HCT116 (cell line): ENCODE data around the gene CSNK1G2. TPM values are rescaled to one million over a fixed set of nuclear protein-coding genes. Genes with fewer than 3 reads are reported as not detected.

Experiments
- ATAC-seq: fragments of 200-7000 bp; cut with Tn5 transposase; 2 replicates; pipeline ENCODE4 v1.9.1; 2020; ENCODE audit warnings: mild to moderate bottlenecking, moderate library complexity
- BruUV-seq: library from RNA; stranded (reverse); fragments of 400-500 nt; replicated peaks from 2 replicates; lab custom pipeline; 2021; lab: Mats Ljungman, UMichigan
- CTCF ChIA-PET: fragments of 300-600 bp; sonication (Branson Sonifier 250); formaldehyde crosslinking; loops from one replicate; lab custom pipeline; 2021; ENCODE audit warnings: antibody characterized with exemption; lab: Charles Lee
- POLR2A ChIA-PET: fragments of 300-600, 350-600 bp; sonication (Branson Sonifier 250); formaldehyde crosslinking; loops from one replicate; lab custom pipeline; 2021; ENCODE audit warnings: antibody characterized with exemption; lab: Charles Lee
- RAD21 ChIA-PET, 2 experiments: fragments of 300-600 bp; sonication (Branson Sonifier 250); formaldehyde crosslinking; loops; one replicate each; lab custom pipeline; 2023; ENCODE audit warnings: low total read pairs in 2 of 2; ENCODE audit not compliant: uncharacterized antibody in 2 of 2, unreplicated experiment in 2 of 2, low non-redundant PET in 1 of 2; lab: Charles Lee
- DNase-seq: peaks from one replicate; pipeline ENCODE4 v3.0.0-alpha.2; 2010; ENCODE audit warnings: low read depth, low spot score
- H2AFZ ChIP-seq: fragments of 200-600 bp; shearing (Covaris generic), sonication (generic); 2 replicates; pipeline ENCODE4 v1.6.1; 2017; ENCODE audit warnings: low read depth, mixed run types, mixed read lengths, antibody characterized with exemption, low read length; ENCODE audit not compliant: poor library complexity, severe bottlenecking
- H3K27ac ChIP-seq: 2 replicates; pipeline ENCODE4 v1.5.1; 2012; ENCODE audit warnings: low read depth, low read length
- H3K27me3 ChIP-seq: fragments of 200-600 bp; sonication (generic); 2 replicates; pipeline ENCODE4 v1.6.1; 2016; ENCODE audit warnings: mixed run types, low read length, mixed read lengths; ENCODE audit not compliant: insufficient read depth
- H3K36me3 ChIP-seq, 2 experiments: fragments of 200-500 bp in 1 of 2; fragments of 200-600 bp in 1 of 2; sonication (Bioruptor generic) in 1 of 2; sonication (generic) in 1 of 2; 2 replicates each; pipeline versions ENCODE4 v1.5.1 to v1.6.1; 2014 to 2016; ENCODE audit warnings: low read length in 2 of 2, inconsistent platforms in 1 of 2, mixed read lengths in 1 of 2, mixed run types in 1 of 2; ENCODE audit not compliant: insufficient read depth in 2 of 2, control insufficient read depth in 1 of 2
- H3K4me1 ChIP-seq, 2 experiments: fragments of 200-600 bp in 1 of 2; sonication (generic) in 1 of 2; 2 replicates each; pipeline versions ENCODE4 v1.5.1 to v1.6.1; 2012 to 2017; ENCODE audit warnings: low read length in 2 of 2, inconsistent platforms in 1 of 2, mild to moderate bottlenecking in 1 of 2, mixed read lengths in 1 of 2, mixed run types in 1 of 2, moderate library complexity in 1 of 2; ENCODE audit not compliant: insufficient read depth in 2 of 2, control insufficient read depth in 1 of 2
- H3K4me2 ChIP-seq: fragments of 200-600 bp; sonication (generic); 2 replicates; pipeline ENCODE4 v1.6.1; 2017; ENCODE audit warnings: mixed run types, low read length, mixed read lengths
- H3K4me3 ChIP-seq, 2 experiments: fragments of 200-600 bp in 1 of 2; sonication (generic) in 1 of 2; replicated peaks in 1 of 2; 2 replicates each; pipeline ENCODE4 v1.5.1; 2011 to 2016; ENCODE audit warnings: low read length in 2 of 2, control low read depth in 1 of 2, low read depth in 1 of 2, mild to moderate bottlenecking in 1 of 2, mixed read lengths in 1 of 2, mixed run types in 1 of 2
- H3K79me2 ChIP-seq: fragments of 200-600 bp; sonication (generic); 2 replicates; pipeline ENCODE4 v1.6.1; 2017; ENCODE audit warnings: mild to moderate bottlenecking, mixed run types, low read length, moderate library complexity, mixed read lengths; ENCODE audit not compliant: insufficient read depth
- H3K9ac ChIP-seq: fragments of 200-600 bp; sonication (generic); 2 replicates; pipeline ENCODE4 v1.6.1; 2016; ENCODE audit warnings: low read length, mixed read lengths
- H3K9me2 ChIP-seq: fragments of 200-600 bp; sonication (generic), shearing (Covaris generic); 2 replicates; pipeline ENCODE4 v1.6.1; 2017; ENCODE audit warnings: mixed run types, mild to moderate bottlenecking, moderate library complexity; ENCODE audit not compliant: insufficient read depth
- H3K9me3 ChIP-seq, 2 experiments: fragments of 200-500 bp in 1 of 2; fragments of 200-600 bp in 1 of 2; sonication (Bioruptor generic) in 1 of 2; sonication (generic) in 1 of 2; 2 replicates each; pipeline ENCODE4 v1.6.1; 2014 to 2017; ENCODE audit warnings: low read length in 2 of 2, mixed read lengths in 2 of 2, inconsistent platforms in 1 of 2, low read depth in 1 of 2, mild to moderate bottlenecking in 1 of 2, mixed run types in 1 of 2, moderate library complexity in 1 of 2; ENCODE audit not compliant: control insufficient read depth in 1 of 2, insufficient read depth in 1 of 2
- H4K20me1 ChIP-seq: fragments of 200-600 bp; sonication (generic), shearing (Covaris generic); 2 replicates; pipeline ENCODE4 v1.6.1; 2017; ENCODE audit warnings: mixed run types, mild to moderate bottlenecking, moderate library complexity; ENCODE audit not compliant: insufficient read depth
- ATF3 ChIP-seq: IDR thresholded peaks from 2 replicates; pipeline ENCODE4 v1.6.1; 2012
- CBX3 ChIP-seq: IDR thresholded peaks from 2 replicates; pipeline ENCODE4 v1.6.1; 2012; ENCODE audit warnings: low read depth
- CTCF ChIP-seq, 3 experiments: fragments of 200-600 bp in 1 of 3; sonication (generic) in 1 of 3; IDR thresholded peaks in 2 of 3; conservative IDR thresholded peaks in 1 of 3; 2 replicates each; pipeline ENCODE4 v1.5.1; 2012 to 2017; ENCODE audit warnings: low read depth in 2 of 3, low read length in 2 of 3, antibody characterized with exemption in 1 of 3, borderline replicate concordance in 1 of 3, control low read depth in 1 of 3, mild to moderate bottlenecking in 1 of 3, mixed read lengths in 1 of 3, mixed run types in 1 of 3, moderate library complexity in 1 of 3; ENCODE audit not compliant: insufficient read depth in 1 of 3
- EGR1 ChIP-seq: IDR thresholded peaks from 2 replicates; pipeline ENCODE4 v1.6.1; 2012; ENCODE audit warnings: low read depth
- ELF1 ChIP-seq: IDR thresholded peaks from 2 replicates; pipeline ENCODE4 v1.6.1; 2012; ENCODE audit warnings: low read depth, borderline replicate concordance
- EZH2phosphoT487 ChIP-seq: fragments of 200-600 bp; IDR thresholded peaks from 2 replicates; pipeline ENCODE4 v1.6.1; 2018; ENCODE audit warnings: antibody characterized with exemption, borderline replicate concordance
- FOSL1 ChIP-seq: IDR thresholded peaks from 2 replicates; pipeline ENCODE4 v1.6.1; 2012; ENCODE audit warnings: low read depth
- JUND ChIP-seq: IDR thresholded peaks from 2 replicates; pipeline ENCODE4 v1.6.1; 2012
- POLR2AphosphoS5 ChIP-seq: IDR thresholded peaks from 2 replicates; pipeline ENCODE4 v1.6.1; 2011; ENCODE audit warnings: mild to moderate bottlenecking, low read depth, low read length, moderate library complexity
- SIN3A ChIP-seq: IDR thresholded peaks from 2 replicates; pipeline ENCODE4 v1.6.1; 2012; ENCODE audit warnings: low read depth
- SP1 ChIP-seq: IDR thresholded peaks from 2 replicates; pipeline ENCODE4 v1.6.1; 2012; ENCODE audit warnings: low read depth
- SRF ChIP-seq: IDR thresholded peaks from 2 replicates; pipeline ENCODE4 v1.6.1; 2012; ENCODE audit warnings: low read depth
- TCF7L2 ChIP-seq: IDR thresholded peaks from 2 replicates; pipeline ENCODE4 v1.7.0; 2011; ENCODE audit warnings: borderline replicate concordance, inconsistent platforms; ENCODE audit not compliant: insufficient read depth, insufficient read length; ENCODE audit errors: extremely low read depth
- YY1 ChIP-seq: IDR thresholded peaks from 2 replicates; pipeline ENCODE4 v1.6.1; 2011; ENCODE audit warnings: low read length, low read depth, moderate library complexity, mild to moderate bottlenecking; ENCODE audit not compliant: insufficient replicate concordance; ENCODE audit errors: extremely low read depth
- ZBTB33 ChIP-seq: IDR thresholded peaks from 2 replicates; pipeline ENCODE4 v1.6.1; 2011; ENCODE audit warnings: mild to moderate bottlenecking, low read length, moderate library complexity; ENCODE audit not compliant: insufficient replicate concordance; ENCODE audit errors: extremely low read depth
- ZFX ChIP-seq: fragments of 450-650 bp; IDR thresholded peaks from 2 replicates; pipeline ENCODE4 v1.6.1; 2017
- intact Hi-C: fragments of 100-400 bp; cut with micrococcal nuclease; formaldehyde crosslinking; loops from 2 replicates; pipeline ENCODE4 v1.10.0; 2022
- total RNA-seq: library from RNA; stranded (reverse); gene quantifications from one replicate; pipeline ENCODE4 v1.2.1, GENCODE V29; 2021; ENCODE audit not compliant: unreplicated experiment
- TF ChIP-seq, protein P1 (sequence below): IDR thresholded peaks from 2 replicates; pipeline ENCODE4 v1.6.1; 2012; ENCODE audit warnings: low read depth

Gene CSNK1G2
- total RNA-seq, 1 experiment from 2014 or later, result 97.9 TPM

DNA sequence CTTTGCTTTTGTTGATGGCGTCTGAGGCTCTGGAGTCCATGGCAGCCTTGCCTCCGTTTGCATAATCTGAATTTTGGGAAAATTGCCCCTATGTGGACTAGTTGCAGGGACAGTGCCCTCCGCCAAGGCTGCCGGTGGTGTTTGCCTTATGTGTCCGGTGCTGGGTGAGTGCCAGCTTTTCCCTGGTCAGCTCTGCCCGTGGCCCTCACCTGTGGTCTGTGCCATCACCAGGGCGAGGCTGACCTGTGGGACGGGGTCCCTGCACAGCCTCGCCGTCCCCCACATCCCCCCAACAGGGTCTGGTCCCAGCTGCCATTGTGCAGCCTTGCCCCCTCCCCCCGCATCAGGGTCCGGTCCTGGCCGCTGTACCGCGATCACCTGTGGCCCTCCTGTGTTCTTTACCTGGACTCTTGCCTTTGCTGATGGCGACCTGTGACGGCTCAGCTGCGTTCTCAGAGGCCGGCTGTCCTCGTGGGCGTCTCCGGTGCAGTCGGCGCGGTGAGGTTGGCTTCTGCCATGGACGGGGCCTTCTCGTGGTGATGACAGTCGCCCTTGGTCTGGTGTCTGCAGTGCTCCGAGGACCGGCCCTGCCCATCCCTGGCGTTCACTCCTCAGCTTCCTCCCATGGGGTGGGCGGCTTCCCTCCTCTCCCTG is 12.6 kb downstream of the CSNK1G2 start:
- TF ChIP-seq YY1 (no peak), ELF1 (no peak), JUND (no peak), SIN3A (no peak), ZFX (no peak), TCF7L2 (no peak), ZBTB33 (no peak), SP1 (no peak), CBX3 (no peak), EZH2phosphoT487 (no peak), POLR2AphosphoS5 (no peak), ATF3 (no peak), CTCF (IDR thresholded peaks at IDR 0.05 in 2 of 3, conservative IDR thresholded peaks at IDR 0.05 in 1 of 3; ENCODE audit: borderline replicate concordance in 1 of 3, insufficient read depth in 1 of 3, low read depth in 2 of 3, low read length in 2 of 3) (no peak), FOSL1 (no peak), EGR1 (no peak), SRF (no peak)
- TF ChIP-seq, protein P1, sequence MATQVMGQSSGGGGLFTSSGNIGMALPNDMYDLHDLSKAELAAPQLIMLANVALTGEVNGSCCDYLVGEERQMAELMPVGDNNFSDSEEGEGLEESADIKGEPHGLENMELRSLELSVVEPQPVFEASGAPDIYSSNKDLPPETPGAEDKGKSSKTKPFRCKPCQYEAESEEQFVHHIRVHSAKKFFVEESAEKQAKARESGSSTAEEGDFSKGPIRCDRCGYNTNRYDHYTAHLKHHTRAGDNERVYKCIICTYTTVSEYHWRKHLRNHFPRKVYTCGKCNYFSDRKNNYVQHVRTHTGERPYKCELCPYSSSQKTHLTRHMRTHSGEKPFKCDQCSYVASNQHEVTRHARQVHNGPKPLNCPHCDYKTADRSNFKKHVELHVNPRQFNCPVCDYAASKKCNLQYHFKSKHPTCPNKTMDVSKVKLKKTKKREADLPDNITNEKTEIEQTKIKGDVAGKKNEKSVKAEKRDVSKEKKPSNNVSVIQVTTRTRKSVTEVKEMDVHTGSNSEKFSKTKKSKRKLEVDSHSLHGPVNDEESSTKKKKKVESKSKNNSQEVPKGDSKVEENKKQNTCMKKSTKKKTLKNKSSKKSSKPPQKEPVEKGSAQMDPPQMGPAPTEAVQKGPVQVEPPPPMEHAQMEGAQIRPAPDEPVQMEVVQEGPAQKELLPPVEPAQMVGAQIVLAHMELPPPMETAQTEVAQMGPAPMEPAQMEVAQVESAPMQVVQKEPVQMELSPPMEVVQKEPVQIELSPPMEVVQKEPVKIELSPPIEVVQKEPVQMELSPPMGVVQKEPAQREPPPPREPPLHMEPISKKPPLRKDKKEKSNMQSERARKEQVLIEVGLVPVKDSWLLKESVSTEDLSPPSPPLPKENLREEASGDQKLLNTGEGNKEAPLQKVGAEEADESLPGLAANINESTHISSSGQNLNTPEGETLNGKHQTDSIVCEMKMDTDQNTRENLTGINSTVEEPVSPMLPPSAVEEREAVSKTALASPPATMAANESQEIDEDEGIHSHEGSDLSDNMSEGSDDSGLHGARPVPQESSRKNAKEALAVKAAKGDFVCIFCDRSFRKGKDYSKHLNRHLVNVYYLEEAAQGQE, result no peak
- BruUV-seq, result no TSS peak
- H3K9me2 ChIP-seq, result no peaks in the 10 kb centered on the region
- no peaks in the 10 kb centered on the region for H4K20me1 ChIP-seq
- ChIA-PET POLR2A (no interaction called here), RAD21 (no interaction called here), CTCF (no interaction called here)
- H3K4me3 ChIP-seq, result no peak overlapping the region
- ATAC-seq (no peak), DNase-seq (no peak)
- H3K79me2 ChIP-seq, result peaks cover 87% of the 10 kb centered on the region
- no peak overlapping the region for H3K4me2 ChIP-seq
- H3K4me1 ChIP-seq, result no peaks in the 10 kb centered on the region
- H2AFZ ChIP-seq, result no peak overlapping the region
- H3K9me3 ChIP-seq, result no peaks in the 10 kb centered on the region
- no peak overlapping the region for H3K9ac ChIP-seq
- no peaks in the 10 kb centered on the region for H3K27me3 ChIP-seq
- H3K27ac ChIP-seq, result no peak overlapping the region; the same call in 1 of the 2 replicates
- peaks cover 0 to 6% of the 10 kb centered on the region in 2 experiments; a peak in 1 of 4 replicates for H3K36me3 ChIP-seq
- intact Hi-C loops, result no loop called here
